Measurements from ENCODE around the gene C1orf115.

GRCh38 chr1:220710333-220710732 lies 20.2 kb downstream of the C1orf115 start:
- no peak for TF ChIP-seq CTCF (IDR thresholded peaks at IDR 0.05; ENCODE audit: low read depth, low read length)
- no peak for TF ChIP-seq EZH2phosphoT487 (IDR thresholded peaks at IDR 0.05; ENCODE audit: low read depth)
